DLD1 (cell line): ENCODE results near the gene TGM6.

Source experiments
- in situ Hi-C: cut with HindIII; loops from 2 replicates; pipeline ENCODE4 v1.10.0; 2017; ENCODE audit warnings: low sequenced_read_pairs

The TGM6 gene

GRCh38 chr20:2451939-2452732, 71.4 kb downstream of the TGM6 start:
- in situ Hi-C loops = no loop called here

GRCh38 chr20:2453792-2454191, 73.1 kb downstream of the TGM6 start:
- in situ Hi-C loops = no loop called here

- in situ Hi-C loops = no loop called here
These were observed 75.2 kb downstream of the TGM6 start for GRCh38 chr20:2455771-2456497.

- in situ Hi-C loops = no loop called here
These were observed 78.3 kb downstream of the TGM6 start for GRCh38 chr20:2458919-2459499.

- in situ Hi-C loops = no loop called here
These were observed 79.5 kb downstream of the TGM6 start for GRCh38 chr20:2459981-2460751.

GRCh38 chr20:2460752-2461424, 80.2 kb downstream of the TGM6 start:
- in situ Hi-C loops = no loop called here

- in situ Hi-C loops = no loop called here
These were observed 81.8 kb downstream of the TGM6 start for GRCh38 chr20:2462484-2462883.

GRCh38 chr20:2463616-2464365, 83.1 kb downstream of the TGM6 start:
- in situ Hi-C loops = no loop called here

- in situ Hi-C loops = no loop called here
These were observed 84.4 kb downstream of the TGM6 start for GRCh38 chr20:2465100-2465499.

- in situ Hi-C loops = no loop called here
These were observed 86.7 kb downstream of the TGM6 start for GRCh38 chr20:2467412-2467811.

- in situ Hi-C loops = no loop called here
These were observed 88.1 kb downstream of the TGM6 start for GRCh38 chr20:2468581-2469407.

- in situ Hi-C loops = no loop called here
These were observed 89.3 kb downstream of the TGM6 start for GRCh38 chr20:2469991-2470422.

GRCh38 chr20:2470423-2471193, 89.9 kb downstream of the TGM6 start, which contains the start of gene SNRPB:
TSS of gene SNRPB (minus strand) at chr20:2470789. CDS start at chr20:2470690, 99 bp downstream.
- in situ Hi-C loops = no loop called here

- in situ Hi-C loops = no loop called here
These were observed 92.8 kb downstream of the TGM6 start for GRCh38 chr20:2473516-2473915.

- in situ Hi-C loops = no loop called here
These were observed 95.4 kb downstream of the TGM6 start for GRCh38 chr20:2475850-2476741.

- in situ Hi-C loops = no loop called here
These were observed 96.3 kb downstream of the TGM6 start for GRCh38 chr20:2476742-2477615.
